Lung (tissue), 12 donors: ENCODE measurements around the gene PJA1. TPM values are rescaled to one million over a fixed set of nuclear protein-coding genes. Genes with fewer than 3 reads are reported as not detected.

Source experiments
- ATAC-seq: fragments of 200-7000 bp; cut with Tn5 transposase; one replicate; pipeline ENCODE4 v1.9.1; 2020; ENCODE audit warnings: moderate number of reproducible peaks; ENCODE audit not compliant: insufficient read depth, low FRiP score
- DNase-seq, 3 donors: peaks; one replicate each; pipeline ENCODE4 v3.0.0-alpha.2; 2013 to 2017
- H3K27ac ChIP-seq, 2 donors: one replicate each; pipeline ENCODE4 v1.5.1; 2013; ENCODE audit warnings: mild to moderate bottlenecking in 2 of 2, moderate library complexity in 2 of 2, control low read depth in 1 of 2, inconsistent platforms in 1 of 2, low read depth in 1 of 2, low read length in 1 of 2
- H3K27me3 ChIP-seq, 3 donors: one replicate each; pipeline ENCODE4 v1.5.1; 2013; ENCODE audit warnings: low read length in 2 of 3; ENCODE audit not compliant: control insufficient read depth in 3 of 3, insufficient read depth in 3 of 3
- H3K36me3 ChIP-seq, 4 donors: one replicate each; pipeline ENCODE4 v1.5.1; 2013; ENCODE audit warnings: low read length in 4 of 4, mild to moderate bottlenecking in 1 of 4, moderate library complexity in 1 of 4; ENCODE audit not compliant: control insufficient read depth in 4 of 4, insufficient read depth in 4 of 4
- H3K4me1 ChIP-seq, 5 donors: one replicate each; pipeline ENCODE4 v1.5.1; 2013; ENCODE audit warnings: low read length in 5 of 5, mild to moderate bottlenecking in 2 of 5, moderate library complexity in 1 of 5; ENCODE audit not compliant: control insufficient read depth in 5 of 5, insufficient read depth in 5 of 5
- H3K4me3 ChIP-seq: one replicate; pipeline ENCODE4 v1.5.1; 2013; ENCODE audit warnings: mild to moderate bottlenecking, control low read depth, moderate library complexity
- H3K9ac ChIP-seq, 2 donors: one replicate each; pipeline ENCODE4 v1.5.1; 2013; ENCODE audit warnings: low read length in 2 of 2, control low read depth in 1 of 2; ENCODE audit not compliant: insufficient read depth in 1 of 2
- H3K9me3 ChIP-seq, 4 donors: one replicate each; pipeline ENCODE4 v1.5.1; 2013; ENCODE audit warnings: low read length in 3 of 4, mild to moderate bottlenecking in 1 of 4, moderate library complexity in 1 of 4; ENCODE audit not compliant: control insufficient read depth in 4 of 4, insufficient read depth in 3 of 4
- WGBS, 2 donors: extraction: QIAGEN DNeasy Blood & Tissue Kit; methylation state at CpG; one replicate each; pipeline ENCODE4 v1.1.7; 2013; 5-methylcytosine and 5-hydroxymethylcytosine counted together
- polyA plus RNA-seq, 2 donors: library from polyadenylated mRNA; stranded (reverse); fragments of 200-250 nt; gene quantifications; one replicate each; pipeline ENCODE4 v1.2.1, GENCODE V29; 2013
- total RNA-seq, 2 donors: library from RNA; depleted of rRNA in 1 of 2; stranded (reverse); fragments of >200 nt in 1 of 2; gene quantifications; one replicate each; pipeline ENCODE4 v1.2.1, GENCODE V29; 2014 to 2021
- TF ChIP-seq, protein P1 (sequence below): IDR thresholded peaks from 2 replicates; pipeline ENCODE4 v1.5.1; 2012; ENCODE audit warnings: mild to moderate bottlenecking; ENCODE audit errors: control extremely low read depth, extremely low read depth
- donor health status: control.
- donor health status: control.
- donor health status: Bipolar disorder and iron deficiency.
- donor health status: healthy.
- donor health status: DM: yes; HTN: yes; CAD: no.

Gene PJA1
- total and polyA plus RNA-seq, 4 donors, result 4.5 to 28.3 (median 15.2) TPM

DNA sequence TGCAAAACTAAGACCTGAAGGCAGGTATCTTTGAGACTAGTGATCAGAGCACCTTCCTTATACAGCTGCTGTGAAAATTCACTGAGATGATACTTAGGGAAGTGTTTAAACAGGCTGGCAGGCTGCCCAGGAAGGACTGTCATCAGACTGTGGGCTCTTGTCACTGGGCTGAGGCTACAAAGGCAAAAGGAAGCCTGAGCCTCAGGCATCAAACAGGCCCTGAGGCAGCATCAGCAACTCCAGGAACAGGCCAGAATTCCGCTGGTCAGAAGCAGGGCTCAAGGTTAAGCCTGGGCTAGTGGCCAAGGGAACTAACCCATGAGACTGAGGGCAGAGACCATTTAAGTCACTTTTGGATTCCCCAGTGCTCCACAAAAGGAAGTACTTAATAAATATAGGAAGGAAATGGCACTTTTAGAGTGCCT is 12.8 kb downstream of the PJA1 start:
- peak in 2 of 3 donors; percentile 32 to 56 for DNase-seq
- no peak for ATAC-seq
- Histone ChIP-seq H3K27ac (no peak overlapping the region), H3K9me3 (no peaks in the 10 kb centered on the region), H3K27me3 (peaks cover 1 to 5% (median 2%) of the 10 kb centered on the region in 3 donors), H3K9ac (no peak overlapping the region), H3K36me3 (no peaks in the 10 kb centered on the region), H3K4me1 (peaks cover 0 to 23% (median 4%) of the 10 kb centered on the region in 5 donors), H3K4me3 (no peak overlapping the region)
- WGBS, 2 donors, result 18 to 43% methylated on average over 1 of the region's 1 CpG
- TF ChIP-seq, protein P1, sequence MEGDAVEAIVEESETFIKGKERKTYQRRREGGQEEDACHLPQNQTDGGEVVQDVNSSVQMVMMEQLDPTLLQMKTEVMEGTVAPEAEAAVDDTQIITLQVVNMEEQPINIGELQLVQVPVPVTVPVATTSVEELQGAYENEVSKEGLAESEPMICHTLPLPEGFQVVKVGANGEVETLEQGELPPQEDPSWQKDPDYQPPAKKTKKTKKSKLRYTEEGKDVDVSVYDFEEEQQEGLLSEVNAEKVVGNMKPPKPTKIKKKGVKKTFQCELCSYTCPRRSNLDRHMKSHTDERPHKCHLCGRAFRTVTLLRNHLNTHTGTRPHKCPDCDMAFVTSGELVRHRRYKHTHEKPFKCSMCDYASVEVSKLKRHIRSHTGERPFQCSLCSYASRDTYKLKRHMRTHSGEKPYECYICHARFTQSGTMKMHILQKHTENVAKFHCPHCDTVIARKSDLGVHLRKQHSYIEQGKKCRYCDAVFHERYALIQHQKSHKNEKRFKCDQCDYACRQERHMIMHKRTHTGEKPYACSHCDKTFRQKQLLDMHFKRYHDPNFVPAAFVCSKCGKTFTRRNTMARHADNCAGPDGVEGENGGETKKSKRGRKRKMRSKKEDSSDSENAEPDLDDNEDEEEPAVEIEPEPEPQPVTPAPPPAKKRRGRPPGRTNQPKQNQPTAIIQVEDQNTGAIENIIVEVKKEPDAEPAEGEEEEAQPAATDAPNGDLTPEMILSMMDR, result no peak

DNA sequence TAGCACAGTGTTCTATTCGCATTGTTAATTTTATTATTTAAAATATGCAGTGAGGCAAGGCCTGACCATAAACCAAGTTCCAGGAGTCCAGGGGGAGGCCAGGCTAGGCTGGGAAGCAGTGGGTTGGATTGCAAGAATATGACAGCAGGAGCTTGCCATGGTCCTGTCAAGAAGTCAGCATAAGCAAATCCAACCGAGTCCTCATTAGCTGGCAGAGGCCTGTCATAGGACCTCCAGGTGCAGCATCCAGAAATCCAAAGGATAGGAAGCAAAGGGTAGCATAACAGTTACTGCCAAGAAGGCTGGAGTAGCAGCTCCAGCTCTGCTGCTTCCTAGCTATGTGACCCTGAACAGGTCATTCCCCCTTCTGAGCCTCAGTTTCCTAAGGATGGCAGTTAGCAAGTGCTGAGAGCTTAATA is 13.4 kb downstream of the PJA1 start:
- TF ChIP-seq, protein P1, result no peak
- no peak for DNase-seq
- Histone ChIP-seq H3K4me3 (no peak overlapping the region), H3K9ac (no peak overlapping the region), H3K27ac (no peak overlapping the region), H3K27me3 (peaks cover 0 to 7% (median 4%) of the 10 kb centered on the region in 3 donors), H3K36me3 (no peaks in the 10 kb centered on the region), H3K4me1 (peaks cover 0 to 23% (median 4%) of the 10 kb centered on the region in 5 donors), H3K9me3 (no peaks in the 10 kb centered on the region)
- 83 to 88% methylated on average over 2 of the region's 2 CpGs for WGBS, 2 donors
- no peak for ATAC-seq

DNA sequence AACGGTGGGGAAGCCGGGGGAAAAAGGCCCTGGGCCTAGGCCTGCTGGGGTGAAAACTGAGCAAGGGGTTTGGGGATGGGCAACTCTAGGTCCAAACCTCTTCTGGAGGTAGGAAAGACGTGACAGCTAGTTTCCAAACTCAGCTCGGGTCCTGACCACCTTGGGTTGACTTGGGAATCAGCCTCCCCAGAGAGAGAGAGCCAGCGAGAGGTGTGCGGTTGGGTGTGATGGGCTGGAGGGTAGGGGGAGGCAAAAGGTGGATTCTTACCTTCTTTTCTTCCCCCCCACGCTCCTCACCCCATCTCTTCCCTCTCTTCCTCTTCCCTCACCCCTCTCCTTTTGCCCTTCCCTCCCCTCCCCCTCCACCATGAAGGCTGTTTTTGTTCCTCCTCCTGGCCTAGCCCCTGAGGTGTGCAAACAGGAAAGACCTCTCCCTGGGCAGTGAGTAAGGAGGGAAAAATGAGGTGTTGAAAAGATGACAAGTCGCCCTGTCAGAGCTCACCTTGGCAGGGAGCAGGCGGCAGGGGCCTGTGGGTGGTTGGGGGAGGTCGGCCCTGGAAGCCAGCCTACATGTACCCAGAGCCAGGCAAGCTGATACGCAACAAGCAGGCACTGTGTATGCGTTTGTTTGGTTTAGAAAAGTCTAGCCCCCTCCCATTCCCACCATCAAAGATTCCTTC is 14.8 kb downstream of the PJA1 start:
- H3K4me3 ChIP-seq, result no peak overlapping the region
- H3K9ac ChIP-seq, result no peak overlapping the region
- peaks cover 0 to 10% (median 2%) of the 10 kb centered on the region in 3 donors for H3K27me3 ChIP-seq
- no peak for DNase-seq
- H3K9me3 ChIP-seq, result no peaks in the 10 kb centered on the region
- TF ChIP-seq, protein P1, result no peak
- ATAC-seq, result no peak
- H3K4me1 ChIP-seq, result peaks cover 0 to 23% (median 2%) of the 10 kb centered on the region in 5 donors
- no peaks in the 10 kb centered on the region for H3K36me3 ChIP-seq
- no peak overlapping the region for H3K27ac ChIP-seq
- WGBS, 2 donors, result 58 to 79% methylated on average over 10 to 12 of the region's 12 CpGs
